Mesothelial cell of epicardium (in vitro differentiated cells): ENCODE results near the gene FRMPD4. TPM values are rescaled to one million over a fixed set of nuclear protein-coding genes. Genes with fewer than 3 reads are reported as not detected.

Experiments used
- DNase-seq, 2 experiments: peaks; one replicate each; pipeline ENCODE4 v3.0.0; 2021; ENCODE audit warnings: low spot score in 2 of 2; ENCODE audit not compliant: unreplicated experiment in 2 of 2
- H3K27ac Mint-ChIP-seq: 2 replicates; pipeline ENCODE4 v1.8.0; 2021; ENCODE audit warnings: mixed read lengths
- H3K27me3 Mint-ChIP-seq: 2 replicates; pipeline ENCODE4 v1.8.0; 2021; ENCODE audit warnings: low read depth, mixed read lengths
- H3K36me3 Mint-ChIP-seq: 2 replicates; pipeline ENCODE4 v1.8.0; 2021; ENCODE audit warnings: mixed read lengths
- H3K4me1 Mint-ChIP-seq: 2 replicates; pipeline ENCODE4 v1.8.0; 2021; ENCODE audit warnings: mixed read lengths
- H3K4me3 Mint-ChIP-seq: 2 replicates; pipeline ENCODE4 v1.8.0; 2021; ENCODE audit warnings: mild to moderate bottlenecking, moderate library complexity, mixed read lengths
- H3K9me3 Mint-ChIP-seq: 2 replicates; pipeline ENCODE4 v1.8.0; 2021; ENCODE audit warnings: mixed read lengths
- CTCF ChIP-seq: fragments of 200-600 bp; sonication (generic); IDR thresholded peaks from one replicate; pipeline ENCODE4 v1.5.0; 2021; ENCODE audit warnings: antibody characterized with exemption; ENCODE audit not compliant: unreplicated experiment
- total RNA-seq: library from RNA; stranded (reverse); gene quantifications from 3 replicates; pipeline ENCODE4 v1.2.1, GENCODE V29; 2021

The FRMPD4 gene
- total RNA-seq, 1 donor from 2014 or later: not detected

DNA sequence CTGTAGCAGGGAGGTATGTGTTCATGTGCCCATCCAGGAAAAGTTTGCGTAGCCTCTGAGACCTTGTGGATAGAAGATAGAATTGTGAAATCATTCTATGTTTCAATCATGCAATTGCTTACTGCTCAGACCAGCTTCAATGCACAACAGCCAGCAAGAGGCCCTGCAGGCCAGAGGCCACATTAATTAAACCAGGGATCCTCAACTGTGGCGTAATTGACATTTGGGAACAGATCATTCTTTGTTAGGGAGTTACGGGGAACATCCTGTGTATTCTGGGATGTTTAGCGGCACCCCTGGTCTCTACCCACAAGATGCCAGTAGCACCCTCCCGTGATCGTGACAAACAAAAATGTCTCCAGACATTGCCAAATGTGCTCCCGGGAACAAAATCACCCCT is 566.4 kb downstream of the FRMPD4 start:
- H3K36me3 Mint-ChIP-seq: no peaks in the 10 kb centered on the region
- no peak overlapping the region for H3K27ac Mint-ChIP-seq
- no peak overlapping the region for H3K4me3 Mint-ChIP-seq
- DNase-seq: no peak
- peaks cover 19% of the 10 kb centered on the region for H3K27me3 Mint-ChIP-seq
- no peak for TF ChIP-seq CTCF
- H3K9me3 Mint-ChIP-seq: peaks cover 16% of the 10 kb centered on the region
- H3K4me1 Mint-ChIP-seq: no peaks in the 10 kb centered on the region

GRCh38 chrX:12709047-12709446 is 570.8 kb downstream of the FRMPD4 start:
- Mint-ChIP-seq H3K36me3 (no peaks in the 10 kb centered on the region), H3K4me3 (no peak overlapping the region), H3K27ac (no peak overlapping the region), H3K4me1 (no peaks in the 10 kb centered on the region), H3K27me3 (peaks cover 5% of the 10 kb centered on the region), H3K9me3 (peaks cover 11% of the 10 kb centered on the region)
- TF ChIP-seq CTCF: no peak
- DNase-seq: no peak

DNA sequence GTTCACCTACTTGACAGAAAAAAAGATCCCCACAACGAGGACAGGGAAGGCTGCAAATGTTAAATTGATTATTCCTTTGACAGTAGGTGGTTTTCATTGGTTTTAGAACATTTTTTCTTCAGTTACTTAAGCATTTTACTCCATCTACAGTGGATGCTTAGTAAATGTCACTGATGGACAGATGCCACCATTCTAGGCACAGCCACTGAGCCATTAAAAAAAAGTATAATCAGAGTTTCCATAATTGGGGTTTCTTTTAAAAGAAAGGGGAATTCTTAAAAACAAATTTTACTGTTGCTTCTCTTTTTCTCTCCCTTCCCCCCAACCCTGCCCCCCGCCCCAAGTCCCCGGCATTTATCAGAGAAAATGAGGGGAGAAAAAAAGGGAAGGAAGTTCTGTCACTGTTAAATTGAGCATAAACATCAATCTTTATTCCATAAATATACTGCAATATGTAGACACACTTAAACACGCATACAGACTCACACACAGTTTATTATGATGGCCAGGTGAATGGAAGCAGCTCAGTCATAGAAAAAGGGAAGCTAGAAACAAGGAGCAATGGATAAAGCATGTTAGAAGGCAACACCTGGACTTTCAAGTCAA is 573.3 kb downstream of the FRMPD4 start:
- Mint-ChIP-seq H3K4me1 (no peaks in the 10 kb centered on the region), H3K36me3 (no peaks in the 10 kb centered on the region), H3K27ac (no peak overlapping the region), H3K9me3 (peaks cover 16% of the 10 kb centered on the region), H3K4me3 (no peak overlapping the region), H3K27me3 (peaks cover 1% of the 10 kb centered on the region)
- DNase-seq: no peak
- no peak for TF ChIP-seq CTCF

GRCh38 chrX:12716574-12716973 is 578.3 kb downstream of the FRMPD4 start:
- TF ChIP-seq CTCF: no peak
- Mint-ChIP-seq H3K9me3 (peaks cover 30% of the 10 kb centered on the region), H3K36me3 (no peaks in the 10 kb centered on the region), H3K27me3 (peaks cover 20% of the 10 kb centered on the region), H3K4me3 (no peak overlapping the region), H3K4me1 (no peaks in the 10 kb centered on the region), H3K27ac (no peak overlapping the region)
- no peak for DNase-seq

- no peak overlapping the region for H3K27ac Mint-ChIP-seq
- H3K4me3 Mint-ChIP-seq: no peak overlapping the region
- no peak for DNase-seq
- H3K36me3 Mint-ChIP-seq: no peaks in the 10 kb centered on the region
- no peaks in the 10 kb centered on the region for H3K4me1 Mint-ChIP-seq
- peaks cover 26% of the 10 kb centered on the region for H3K27me3 Mint-ChIP-seq
- no peak for TF ChIP-seq CTCF
- peaks cover 27% of the 10 kb centered on the region for H3K9me3 Mint-ChIP-seq
These were observed 581.6 kb downstream of the FRMPD4 start for GRCh38 chrX:12719837-12720236.

- no peak for DNase-seq
- no peaks in the 10 kb centered on the region for H3K36me3 Mint-ChIP-seq
- H3K27me3 Mint-ChIP-seq: peaks cover 27% of the 10 kb centered on the region
- no peak overlapping the region for H3K4me3 Mint-ChIP-seq
- peaks cover 24% of the 10 kb centered on the region for H3K9me3 Mint-ChIP-seq
- no peak for TF ChIP-seq CTCF
- no peak overlapping the region for H3K27ac Mint-ChIP-seq
- no peaks in the 10 kb centered on the region for H3K4me1 Mint-ChIP-seq
These were observed 582.8 kb downstream of the FRMPD4 start for GRCh38 chrX:12721042-12721441.
